Gastroesophageal sphincter (tissue), 3 donors: ENCODE results near the gene STON2.

Source experiments
- CTCF ChIP-seq, 4 experiments: fragments of 200-600 bp in 2 of 4; fragments of 450-650 bp in 2 of 4; sonication (generic) in 1 of 4; IDR thresholded peaks; one replicate each; pipeline ENCODE4 v1.5.1; 2017 to 2019; ENCODE audit warnings: antibody characterized with exemption in 4 of 4, mild to moderate bottlenecking in 2 of 4, moderate library complexity in 2 of 4
- EP300 ChIP-seq: sonication (generic); formaldehyde crosslinking; IDR thresholded peaks from one replicate; pipeline ENCODE4 v1.6.1; 2017; ENCODE audit warnings: antibody characterized with exemption, mild to moderate bottlenecking
- POLR2A ChIP-seq, 2 donors: fragments of 450-650 bp; IDR thresholded peaks; one replicate each; pipeline ENCODE4 v1.6.1; 2017; ENCODE audit warnings: antibody characterized with exemption in 2 of 2, mild to moderate bottlenecking in 2 of 2, moderate library complexity in 1 of 2
- POLR2AphosphoS5 ChIP-seq: sonication (generic); formaldehyde crosslinking; IDR thresholded peaks from one replicate; pipeline ENCODE4 v1.6.1; 2017; ENCODE audit warnings: antibody characterized with exemption

GRCh38 chr14:81324011-81324410 is 76.1 kb downstream of the STON2 start:
- no peak for TF ChIP-seq CTCF (IDR thresholded peaks at IDR 0.05)
- no peak for TF ChIP-seq POLR2A (IDR thresholded peaks at IDR 0.05)
- TF ChIP-seq POLR2AphosphoS5 = no peak
- no peak for TF ChIP-seq EP300
